H1 (cell line): ENCODE measurements around the gene PCDHA1. TPM values are rescaled to one million over a fixed set of nuclear protein-coding genes. Genes with fewer than 3 reads are reported as not detected.
A peak's percentile ranks its signal among the peaks of the same experiment; 100 is the strongest.

ENCODE experiments used
- JUN ChIP-seq: IDR thresholded peaks from 2 replicates; pipeline ENCODE4 v1.6.1; 2011; ENCODE audit warnings: low read depth, mild to moderate bottlenecking, improper control_type of control experiment, low read length
- KDM1A ChIP-seq: fragments of 200-600, 300-600 bp; sonication (generic); IDR thresholded peaks from 2 replicates; pipeline ENCODE4 v1.7.1; 2016; ENCODE audit warnings: mild to moderate bottlenecking, low read length, borderline replicate concordance
- SIN3A ChIP-seq, 2 experiments: IDR thresholded peaks in 1 of 2; conservative IDR thresholded peaks in 1 of 2; 2 replicates each; pipeline ENCODE4 v1.6.1; 2011 to 2012; ENCODE audit warnings: low read length in 2 of 2, improper control_type of control experiment in 1 of 2, low read depth in 1 of 2, mild to moderate bottlenecking in 1 of 2
- SP1 ChIP-seq: IDR thresholded peaks from 2 replicates; pipeline ENCODE4 v1.6.1; 2011; ENCODE audit warnings: low read depth, low read length
- SUZ12 ChIP-seq: fragments of 200-600 bp; sonication (generic); IDR thresholded peaks from 2 replicates; pipeline ENCODE4 v1.6.1; 2012; ENCODE audit warnings: mild to moderate bottlenecking, inconsistent platforms, low read length, moderate library complexity, mixed read lengths
- polyA plus RNA-seq, 7 experiments: library from polyadenylated mRNA; depleted of rRNA in 3 of 7; stranded (reverse) in 5 of 7; unstranded in 2 of 7; fragments of >200 nt in 5 of 7; fragments of 200-250 nt in 2 of 7; gene quantifications; 1 replicate in 5 of 7; 2 replicates in 1 of 7; 4 replicates in 1 of 7; pipeline versions ENCODE4 v1.2.1 to v1.2.3, GENCODE V29; 2011 to 2013; ENCODE audit warnings: missing spikeins in 2 of 7, mixed read lengths in 2 of 7
- total RNA-seq: library from RNA; stranded (reverse); fragmentation: NEBNext Ultra II Directional; extraction: Animal tissue kit (Norgen Biotek cat#: 25700); gene quantifications from 2 replicates; pipeline ENCODE4 v1.2.1, GENCODE V29; 2021

The PCDHA1 gene
- total and polyA plus RNA-seq, 2 of the 8 experiments (the other 6 are each of a cell fraction or from before 2014, with no cell fraction given), result 0.23 to 0.50 TPM

GRCh38 chr5:140927228-140927573 is 141.3 kb downstream of the PCDHA1 start (continued):
- TF ChIP-seq SIN3A (conservative IDR thresholded peaks at IDR 0.05 in 1 of 2, IDR thresholded peaks at IDR 0.05 in 1 of 2; ENCODE audit: low read depth in 1 of 2, low read length in 2 of 2), result 0 out of 4 replicates have a peak, but pooled peaks of 1 of the 2 experiments have one; percentile 23
- no peak for TF ChIP-seq JUN
- TF ChIP-seq SUZ12, result no peak; the same call in 1 of the 2 replicates
- no peak for TF ChIP-seq KDM1A
- no peak for TF ChIP-seq SP1
